NCI-H146 (cell line): ENCODE measurements around the gene SPOCK3.
"Not testable (repeated sequence)": the region's sequence is repeated elsewhere in the genome, so short reads cannot be mapped to it uniquely, and the experiment has no call there.

ENCODE experiments used
- DNase-seq: peaks from one replicate; lab custom pipeline; 2025; lab: John Stamatoyannopoulos, UW

Gene SPOCK3

DNA sequence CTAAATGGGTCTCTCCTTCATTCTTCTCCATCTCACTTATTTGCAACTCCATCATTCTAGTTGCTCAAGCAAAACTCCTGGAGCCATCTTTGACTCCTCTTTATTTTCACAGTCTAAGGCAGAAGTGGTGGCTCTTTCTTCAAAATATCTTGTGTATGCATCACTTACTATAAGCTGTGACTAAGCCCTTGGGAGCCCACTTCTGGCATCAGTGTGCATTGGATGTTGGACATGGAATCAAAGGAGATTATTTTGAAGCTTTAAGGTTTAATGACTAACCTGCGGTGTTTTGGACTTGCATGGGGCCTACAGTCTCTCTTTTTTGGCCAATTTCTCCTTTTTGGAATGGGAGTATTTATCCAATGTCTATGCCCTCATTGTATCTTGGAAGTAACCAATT lies 276.8 kb downstream of the SPOCK3 start:
- no peak for DNase-seq

DNA sequence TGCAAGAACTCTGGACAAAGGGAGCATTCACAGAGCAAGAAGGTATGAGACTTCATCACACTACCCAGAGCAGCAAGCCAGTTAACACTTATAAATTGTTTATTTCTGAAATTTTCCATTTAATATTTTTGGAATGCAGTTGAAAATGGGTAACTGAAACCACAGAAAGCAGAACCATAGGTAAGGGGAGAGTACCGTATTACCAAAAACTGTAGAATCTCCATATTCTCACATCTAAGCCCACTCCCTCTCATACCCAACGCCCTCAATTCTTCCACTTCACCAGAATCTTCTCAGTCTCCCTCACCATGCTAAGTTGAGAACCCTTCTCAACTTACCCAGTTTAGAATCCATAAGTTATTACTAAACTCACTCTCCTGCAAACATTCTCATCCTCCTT lies 277.8 kb downstream of the SPOCK3 start:
- no peak for DNase-seq

DNA sequence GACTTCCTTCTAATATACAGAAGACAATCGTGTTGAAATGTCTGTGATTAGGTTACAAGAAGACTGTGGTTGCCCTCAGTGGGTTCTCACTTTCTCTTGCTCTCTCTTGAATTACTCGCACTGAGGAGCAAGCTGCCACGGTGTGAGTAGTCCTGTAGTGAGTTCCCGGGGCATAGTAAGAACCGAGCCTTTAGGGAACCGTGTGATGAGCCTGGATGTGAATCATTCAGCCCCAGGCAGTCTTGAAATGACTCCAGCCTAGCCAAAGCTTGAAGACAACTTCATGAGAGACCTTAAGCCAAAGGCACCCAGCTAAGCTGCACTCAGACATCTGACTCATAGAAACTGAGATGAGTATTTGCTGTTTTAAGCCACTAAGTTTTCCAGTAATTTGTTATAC lies 292.7 kb downstream of the SPOCK3 start:
- DNase-seq, result no peak

DNA sequence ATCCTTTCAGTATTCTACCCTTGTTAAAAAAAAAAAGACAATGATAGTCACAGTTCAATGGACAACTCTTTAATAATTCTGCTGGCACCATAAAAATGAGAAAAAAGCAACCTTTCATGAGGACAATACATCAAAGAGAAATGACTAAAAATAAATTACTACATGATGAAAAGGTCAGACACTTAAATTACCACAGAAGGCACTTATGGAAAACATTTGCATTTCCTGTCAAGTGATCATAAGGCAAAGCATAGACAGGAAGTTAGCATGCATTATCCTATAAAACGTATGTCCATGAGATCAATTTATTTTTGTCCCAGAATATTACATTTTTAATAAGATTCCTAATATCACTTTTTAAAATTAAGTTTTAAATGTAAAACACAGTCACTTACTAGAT lies 303.8 kb downstream of the SPOCK3 start:
- no peak for DNase-seq

DNA sequence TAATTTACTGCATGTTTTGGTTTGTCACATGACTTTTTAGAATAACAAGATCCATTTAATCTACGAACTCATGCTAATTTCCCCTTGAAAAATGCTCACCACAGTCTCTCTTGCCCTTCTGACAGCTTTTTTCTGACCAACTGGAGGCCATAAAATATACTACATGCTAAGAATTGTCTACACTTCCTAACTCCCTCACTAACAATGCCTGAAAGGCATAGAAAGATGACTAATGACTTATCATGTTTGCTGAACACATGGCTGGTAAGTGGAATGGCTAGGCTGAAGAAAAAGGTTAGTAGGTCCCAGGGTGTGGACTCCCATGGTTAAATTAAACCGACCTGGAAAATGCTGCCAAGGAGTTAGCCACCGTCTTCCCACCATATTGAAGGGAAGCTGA lies 309.9 kb downstream of the SPOCK3 start:
- no peak for DNase-seq

DNA sequence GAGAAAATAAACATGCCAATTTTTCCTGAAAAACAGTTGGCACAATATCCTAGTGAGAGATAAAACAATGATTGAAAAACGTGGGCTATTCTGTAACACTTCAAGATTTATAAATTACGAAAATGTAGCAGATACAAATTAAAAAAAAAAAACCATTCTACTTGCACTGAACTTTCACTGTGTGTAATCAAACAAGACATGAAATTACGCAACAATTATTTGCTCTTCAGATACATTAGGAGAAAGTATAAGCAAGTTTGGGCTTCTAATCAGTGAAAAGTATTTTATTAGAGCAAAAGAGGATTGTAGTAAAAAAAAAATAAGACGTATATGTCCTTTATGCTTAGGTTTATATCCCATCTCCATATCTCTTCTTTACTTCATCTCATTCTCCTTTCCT lies 320.4 kb downstream of the SPOCK3 start:
- no peak for DNase-seq

DNA sequence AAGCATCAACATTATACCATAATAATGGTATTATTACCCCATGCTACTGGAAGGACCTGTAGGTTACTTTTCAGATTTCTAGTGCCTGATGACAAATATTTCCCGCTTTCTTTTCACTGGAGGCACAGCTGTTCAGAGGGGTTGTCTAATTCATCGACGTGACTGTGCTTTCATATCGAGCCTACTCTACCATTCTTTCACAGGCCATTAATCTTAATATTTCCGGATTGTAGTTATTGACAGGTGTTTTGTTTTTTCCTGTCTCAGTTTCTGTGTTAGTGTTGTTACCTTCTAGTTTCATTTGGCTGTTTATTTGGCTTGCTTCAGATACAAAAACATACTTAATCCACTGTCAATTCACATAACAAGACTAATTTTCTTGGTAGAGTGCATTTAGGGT lies 330.9 kb downstream of the SPOCK3 start:
- DNase-seq, result no peak

DNA sequence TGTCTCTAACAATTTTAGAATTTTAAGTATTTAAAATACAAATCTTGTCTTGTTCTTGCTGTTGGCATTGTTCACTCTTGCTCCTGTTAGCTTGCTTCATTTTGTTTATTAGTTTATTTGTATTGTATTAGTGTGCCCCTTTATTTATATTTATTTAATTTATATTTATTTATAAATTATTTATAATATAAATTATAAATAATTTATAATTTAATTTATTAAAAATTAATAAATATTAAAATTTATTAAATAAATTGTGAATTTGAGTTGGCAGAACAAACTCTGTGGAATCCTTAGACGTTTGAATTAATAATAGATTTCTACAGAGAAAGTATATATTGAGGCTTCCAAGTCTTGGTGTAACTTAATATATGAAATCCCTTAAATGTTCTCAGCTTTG lies 331.4 kb downstream of the SPOCK3 start:
- DNase-seq, result no peak

DNA sequence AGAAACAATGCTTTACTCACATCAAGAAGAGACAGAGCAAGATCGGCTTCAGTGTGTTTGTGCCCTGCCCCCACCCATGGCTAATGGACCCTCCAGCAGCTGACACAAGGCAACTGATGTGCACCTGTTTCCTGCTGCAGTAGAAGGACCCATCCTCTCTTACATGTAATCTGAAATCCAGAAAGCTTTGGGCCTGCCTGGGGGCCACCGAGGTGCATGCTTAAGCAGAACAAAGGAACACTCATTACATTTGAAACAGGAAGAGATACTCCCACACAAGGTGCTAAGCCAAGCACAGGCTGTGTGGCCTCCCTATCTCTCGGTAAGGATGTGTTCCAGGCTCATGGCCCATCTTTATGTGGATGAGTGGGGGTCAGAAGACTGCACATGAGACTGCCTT lies 338.0 kb downstream of the SPOCK3 start:
- DNase-seq, result no peak

DNA sequence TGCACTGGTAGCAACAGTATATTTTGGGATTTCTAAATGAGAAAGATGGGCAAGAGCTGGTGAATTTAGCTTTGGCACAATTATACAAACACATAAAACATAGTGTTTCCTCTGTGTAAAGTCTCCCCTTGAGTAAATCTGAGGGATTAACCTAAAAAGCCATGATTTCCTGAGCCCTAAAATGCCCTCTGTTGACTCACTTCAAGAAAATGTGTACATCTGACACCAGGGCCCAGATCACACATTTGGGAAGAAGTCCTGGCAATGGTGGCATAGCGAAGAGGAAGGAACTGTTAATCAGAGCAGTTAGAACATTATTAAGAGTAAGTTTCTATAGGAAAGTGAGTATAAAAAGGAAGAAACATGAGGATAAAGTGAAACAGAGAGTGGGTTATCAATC lies 338.5 kb downstream of the SPOCK3 start:
- no peak for DNase-seq

DNA sequence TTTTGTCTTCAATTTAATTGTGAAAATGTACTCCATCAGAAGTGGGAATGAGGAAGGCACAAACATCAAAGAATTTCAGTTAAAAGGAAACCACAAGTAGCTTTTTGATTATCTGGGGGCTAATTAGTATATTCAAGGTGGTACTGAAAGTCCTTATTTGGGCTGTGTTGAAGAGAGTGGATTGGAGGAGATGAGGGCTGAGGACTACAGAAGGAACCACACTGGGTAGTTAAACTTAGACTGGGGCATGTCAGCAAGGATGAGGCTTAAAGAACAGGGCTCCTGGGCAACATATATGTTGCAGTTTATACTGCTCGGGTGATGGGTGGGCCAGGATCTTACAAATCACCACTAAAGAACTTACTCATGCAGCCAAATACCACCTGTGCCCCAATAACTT lies 346.8 kb downstream of the SPOCK3 start:
- no peak for DNase-seq

DNA sequence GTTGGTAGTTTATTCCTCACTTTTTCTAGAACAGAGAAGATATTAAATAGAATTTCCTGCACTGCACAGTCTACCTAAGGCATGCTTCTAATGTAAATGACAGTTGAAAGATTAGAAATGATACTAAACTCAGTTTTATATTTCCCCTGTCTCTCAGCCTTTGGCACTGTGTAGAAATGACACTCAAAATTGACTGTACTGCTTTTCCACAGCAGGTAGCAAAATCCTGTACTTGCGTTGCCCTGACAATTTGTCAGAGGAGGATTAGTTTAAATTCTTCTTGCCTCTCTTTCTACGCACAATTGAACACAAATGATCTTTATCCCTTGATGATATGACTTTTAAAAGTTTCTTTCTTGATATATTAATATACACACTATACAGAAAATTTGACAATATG lies 347.6 kb downstream of the SPOCK3 start:
- DNase-seq, result no peak

DNA sequence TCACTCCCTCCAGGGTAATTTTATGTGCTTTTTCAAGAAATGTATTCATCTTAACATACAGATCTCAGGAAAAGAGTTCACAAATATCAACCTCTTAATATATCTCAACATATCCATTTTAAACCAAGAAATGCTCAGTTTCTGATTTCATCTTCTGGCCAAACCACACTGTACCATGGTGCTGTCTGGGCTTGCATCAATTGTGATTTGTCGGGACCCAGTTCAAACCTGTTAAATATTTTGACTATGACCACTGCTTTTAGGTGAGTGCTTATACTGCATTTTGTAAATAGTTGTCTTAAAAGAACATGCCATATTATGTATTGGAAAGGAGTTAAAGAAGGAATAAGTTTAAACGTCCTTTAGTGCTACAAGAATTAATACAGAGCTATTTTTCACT lies 352.1 kb downstream of the SPOCK3 start:
- no peak for DNase-seq

DNA sequence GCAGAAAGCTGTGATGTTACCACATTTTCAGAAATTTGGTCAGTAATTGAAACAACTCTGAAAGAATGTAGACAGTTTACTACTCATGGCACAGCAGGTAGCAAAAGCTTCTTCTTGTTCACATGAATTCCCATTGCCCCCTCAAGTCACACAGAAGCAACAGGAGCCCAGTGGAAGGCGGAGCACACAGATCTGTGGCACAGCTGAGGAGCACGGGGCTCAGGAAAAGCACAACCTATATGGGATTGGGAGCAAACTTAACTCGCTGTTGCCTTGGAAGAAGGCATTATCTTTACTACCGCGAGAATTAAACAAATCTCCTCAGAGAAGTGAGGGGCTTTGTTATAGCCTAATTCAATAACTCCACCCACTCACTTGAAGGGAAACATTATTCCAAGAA lies 358.5 kb downstream of the SPOCK3 start:
- no peak for DNase-seq

DNA sequence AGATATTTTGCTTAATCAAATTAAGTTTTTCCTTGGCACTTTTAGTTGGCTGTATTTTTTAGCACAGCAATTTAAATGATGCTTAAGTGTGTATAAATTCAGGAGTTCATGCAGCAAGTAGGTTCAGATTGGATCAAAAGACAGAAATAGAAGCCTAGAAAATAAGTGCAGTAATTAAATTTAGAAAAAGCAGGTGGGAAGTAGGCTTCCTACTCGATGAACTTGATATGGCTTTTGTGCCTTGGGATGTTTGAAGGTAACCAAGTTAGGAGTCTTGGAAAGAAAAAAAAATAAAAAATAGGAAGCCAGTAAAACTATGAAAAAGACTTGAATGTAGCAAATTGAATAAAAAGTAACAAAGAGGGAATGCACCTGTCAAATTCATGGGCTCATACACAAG lies 372.3 kb downstream of the SPOCK3 start:
- DNase-seq, result no peak

DNA sequence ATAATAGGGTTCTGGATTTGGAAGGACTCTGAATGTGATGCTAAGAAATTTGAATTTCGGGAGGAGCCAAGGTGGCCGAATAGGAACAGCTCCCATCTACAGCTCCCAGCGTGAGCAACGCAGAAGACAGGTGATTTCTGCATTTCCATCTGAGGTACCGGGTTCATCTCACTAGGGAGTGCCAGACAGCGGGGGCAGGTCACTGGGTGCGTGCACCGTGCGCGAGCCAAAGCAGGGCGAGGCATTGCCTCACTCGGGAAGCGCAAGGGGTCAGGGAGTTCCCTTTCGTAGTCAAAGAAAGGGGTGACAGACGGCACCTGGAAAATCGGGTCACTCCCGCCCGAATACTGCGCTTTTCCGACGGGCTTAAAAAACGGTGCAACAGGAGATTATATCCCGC lies 383.9 kb downstream of the SPOCK3 start:
- DNase-seq, result not testable (repeated sequence)

DNA sequence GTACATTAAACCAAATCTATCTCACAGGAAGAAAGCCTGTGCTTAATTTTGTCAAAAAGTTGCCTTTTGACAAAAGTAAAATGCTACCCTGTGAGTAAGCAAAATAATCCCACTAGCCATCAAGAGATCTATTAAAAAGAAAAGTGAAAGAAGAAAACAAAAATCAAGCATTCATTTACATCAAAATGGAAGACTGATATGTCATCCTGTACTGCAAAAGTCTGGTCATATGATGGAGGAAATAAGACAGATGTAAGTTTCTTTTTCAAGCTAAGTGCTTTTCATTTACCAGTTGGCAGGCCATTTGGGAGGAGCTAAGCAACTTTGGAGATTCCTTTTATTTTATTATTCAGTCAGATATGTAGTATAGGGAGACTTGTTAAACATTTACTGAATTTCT lies 387.4 kb downstream of the SPOCK3 start:
- DNase-seq, result no peak

DNA sequence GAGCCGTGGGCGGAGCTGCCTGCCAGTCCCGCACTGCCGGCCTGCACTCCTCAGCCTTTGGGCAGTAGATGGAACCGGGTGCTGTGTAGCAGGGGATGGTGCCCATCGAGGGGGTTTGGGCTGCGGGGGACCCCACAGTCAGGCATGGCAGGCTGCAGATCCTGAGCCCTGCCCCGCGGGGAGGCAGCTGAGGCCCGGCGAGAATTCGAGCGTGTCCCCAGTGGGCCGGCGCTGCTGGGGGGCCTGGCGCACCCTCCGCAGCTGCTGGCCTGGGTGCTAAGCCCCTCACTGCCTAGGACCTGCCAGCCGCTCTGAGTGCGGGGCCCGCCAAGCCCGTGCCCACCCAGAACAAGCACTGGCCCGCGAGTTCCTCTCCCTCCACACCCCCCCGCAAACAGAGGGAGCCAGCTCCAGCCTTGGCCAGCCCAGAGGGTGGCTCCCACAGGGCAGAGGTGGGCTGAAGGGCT lies 391.5 kb downstream of the SPOCK3 start:
- no peak for DNase-seq

DNA sequence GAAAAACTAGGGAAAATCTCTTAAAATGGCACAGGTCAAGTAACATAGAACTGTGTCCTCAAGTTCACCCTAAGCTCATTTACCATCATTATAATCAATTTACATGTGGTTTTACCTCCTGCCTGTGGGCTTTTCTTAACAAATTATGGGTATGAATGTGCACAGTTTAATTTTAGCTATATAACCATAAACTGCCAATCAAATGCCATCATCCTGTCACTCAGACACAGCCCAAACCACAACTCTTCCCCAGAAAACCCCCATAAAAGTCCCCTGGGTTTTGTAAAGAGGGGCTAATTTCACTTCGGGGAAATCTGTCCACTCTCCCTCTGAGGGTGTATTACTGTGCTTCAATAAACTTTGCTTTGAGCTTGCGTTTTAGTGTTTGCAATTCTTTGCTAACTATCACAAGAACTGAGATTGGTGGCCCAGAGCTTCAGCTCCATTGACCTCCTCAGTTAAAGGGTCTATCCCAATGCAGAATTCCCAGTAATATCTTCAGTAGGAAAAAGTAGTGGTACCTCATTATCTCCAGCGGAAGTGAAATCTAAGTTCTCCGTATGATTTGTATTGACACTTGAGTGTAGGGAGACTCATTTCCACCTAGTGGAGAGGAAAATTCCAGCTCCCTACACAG lies 394.6 kb downstream of the SPOCK3 start:
- DNase-seq, result no peak

DNA sequence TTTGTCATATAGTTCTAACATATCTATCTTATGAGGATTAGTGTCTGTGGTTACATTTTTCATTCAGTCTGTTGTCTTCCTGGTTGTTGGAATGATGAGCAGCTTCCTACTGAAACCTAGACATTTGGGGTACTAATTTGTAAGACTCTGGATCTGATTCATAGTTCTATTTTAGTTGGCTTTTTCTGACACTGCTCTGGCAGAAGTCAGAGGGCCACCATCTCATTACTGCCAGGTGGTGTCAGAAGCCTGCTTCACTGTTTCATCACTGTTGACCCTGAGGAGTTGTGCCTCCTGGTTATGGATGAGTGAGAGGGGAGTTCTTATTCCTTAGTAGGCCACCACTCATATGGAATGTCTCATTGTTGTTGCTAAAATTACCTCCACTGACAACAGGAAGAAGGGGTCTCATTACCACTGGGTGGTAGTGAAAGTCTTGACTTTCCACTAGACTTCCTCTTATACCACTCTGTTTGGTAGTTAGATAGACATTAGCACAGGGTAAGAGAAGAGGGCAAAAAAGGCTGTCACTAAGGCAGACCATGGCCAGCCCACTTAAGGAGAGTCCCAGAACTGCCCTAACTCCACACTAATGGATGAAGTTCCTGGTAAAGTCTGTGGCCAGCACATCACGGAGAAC lies 395.2 kb downstream of the SPOCK3 start:
- no peak for DNase-seq

DNA sequence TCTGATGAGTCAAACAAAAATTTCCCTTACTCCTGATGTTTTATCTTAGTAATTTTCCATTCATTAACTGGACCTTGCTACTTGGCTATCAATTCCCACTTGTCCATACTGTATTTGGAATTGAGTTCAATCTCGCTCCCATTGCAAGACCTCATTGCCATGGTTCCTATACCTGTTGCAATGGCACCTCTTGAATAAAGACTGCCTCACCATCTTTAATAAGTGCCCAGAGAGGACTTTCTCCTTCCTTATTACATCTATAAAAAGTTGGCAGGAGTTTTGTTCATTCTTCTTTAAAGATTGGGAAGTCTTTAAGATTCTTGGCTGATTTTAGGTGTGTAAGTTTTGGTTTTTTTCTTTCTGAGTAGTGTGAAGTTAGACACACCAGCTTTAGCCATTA lies 397.4 kb downstream of the SPOCK3 start:
- DNase-seq, result no peak

DNA sequence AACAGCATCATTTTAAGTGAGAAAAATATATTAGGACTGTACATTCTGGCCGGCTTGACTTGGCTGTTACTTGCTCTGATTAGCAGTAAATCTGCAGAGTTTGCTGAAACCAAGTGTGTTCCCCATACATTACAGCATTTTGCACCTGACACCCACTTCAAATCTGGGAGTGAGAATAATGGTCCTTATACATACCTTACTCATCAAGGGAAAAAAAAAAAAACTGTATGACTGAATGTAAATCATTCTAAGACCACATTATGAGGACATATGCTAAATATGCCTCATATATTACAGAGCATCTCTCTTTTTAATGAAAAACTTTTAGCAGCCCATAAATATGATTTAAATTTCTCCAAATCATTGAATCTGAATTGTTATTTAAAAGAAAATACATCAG lies 406.7 kb downstream of the SPOCK3 start:
- no peak for DNase-seq

DNA sequence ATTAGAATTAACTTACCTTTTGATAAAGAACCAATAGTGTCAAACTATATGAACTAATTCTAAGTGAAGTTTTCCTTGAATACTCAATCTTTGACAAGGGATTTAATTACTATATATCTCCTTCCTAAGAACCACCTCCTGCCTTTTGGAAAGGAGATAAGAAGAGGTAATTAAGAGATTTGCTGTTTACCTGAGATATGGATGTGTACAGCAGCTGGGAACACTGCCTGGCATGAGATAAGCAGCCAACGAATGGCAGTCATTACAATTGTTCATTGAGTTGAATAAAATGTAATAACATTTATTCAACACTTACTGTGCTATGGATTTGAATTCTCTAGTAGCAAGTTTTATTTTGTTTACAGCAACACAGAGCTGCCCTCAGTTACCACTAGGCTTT lies 407.1 kb downstream of the SPOCK3 start:
- DNase-seq, result no peak

DNA sequence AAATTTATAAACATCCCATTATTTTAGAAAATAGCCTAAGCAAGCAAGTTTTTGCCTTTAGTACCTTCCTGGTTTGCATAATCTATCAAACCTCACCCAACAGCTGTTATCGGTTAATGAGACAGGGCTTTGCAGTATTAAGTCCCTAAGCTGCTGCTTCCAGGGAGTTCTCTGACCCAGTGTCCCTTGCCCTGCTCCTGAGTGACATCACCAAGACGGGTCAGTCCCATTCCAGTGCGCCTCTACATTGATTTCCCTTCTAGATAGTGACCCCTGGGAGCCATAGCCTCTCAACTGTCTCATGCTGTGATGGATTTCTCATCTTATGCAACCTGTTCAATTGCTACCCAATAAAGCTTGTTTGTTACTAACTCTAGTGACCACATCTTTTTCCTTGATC lies 410.4 kb downstream of the SPOCK3 start:
- no peak for DNase-seq
